Panc1 (cell line): ENCODE data around the gene ITGA8. TPM values are rescaled to one million over a fixed set of nuclear protein-coding genes. Genes with fewer than 3 reads are reported as not detected.

Experiments used
- ATAC-seq: fragments of 200-7000 bp; cut with Tn5 transposase; 2 replicates; pipeline ENCODE4 v1.9.1; 2020; ENCODE audit warnings: mild to moderate bottlenecking, moderate library complexity
- BruUV-seq: library from RNA; stranded (reverse); fragments of 400-500 nt; replicated peaks from 2 replicates; lab custom pipeline; 2021; lab: Mats Ljungman, UMichigan
- CTCF ChIA-PET: fragments of 300-600 bp; sonication (Branson Sonifier 250); formaldehyde crosslinking; loops from one replicate; lab custom pipeline; 2022; ENCODE audit warnings: antibody characterized with exemption; lab: Charles Lee
- POLR2A ChIA-PET: fragments of 300-600 bp; sonication (Branson Sonifier 250); formaldehyde crosslinking; loops from one replicate; lab custom pipeline; 2022; ENCODE audit warnings: antibody characterized with exemption; lab: Charles Lee
- DNase-seq: peaks from one replicate; pipeline ENCODE4 v3.0.0-alpha.2; 2010; ENCODE audit warnings: low read depth, low spot score
- H3K27ac ChIP-seq: 2 replicates; pipeline ENCODE4 v1.5.1; 2011; ENCODE audit warnings: mild to moderate bottlenecking, low read length, inconsistent platforms
- H3K27me3 ChIP-seq: fragments of 200-500 bp; sonication (Bioruptor generic); 2 replicates; pipeline ENCODE4 v1.6.0; 2014; ENCODE audit warnings: low read length, inconsistent platforms; ENCODE audit not compliant: control insufficient read depth, insufficient read depth
- H3K36me3 ChIP-seq: fragments of 200-500 bp; sonication (Bioruptor generic); 2 replicates; pipeline ENCODE4 v1.5.1; 2014; ENCODE audit warnings: inconsistent platforms, mild to moderate bottlenecking, low read length, moderate library complexity; ENCODE audit not compliant: control insufficient read depth, insufficient read depth
- H3K4me1 ChIP-seq: 2 replicates; pipeline ENCODE4 v1.5.1; 2011; ENCODE audit warnings: inconsistent platforms, mild to moderate bottlenecking, low read length, moderate library complexity; ENCODE audit not compliant: control insufficient read depth, insufficient read depth
- H3K4me3 ChIP-seq, 2 experiments: 2 replicates each; pipeline ENCODE4 v1.5.1; 2011 to 2012; ENCODE audit warnings: low read depth in 2 of 2, low read length in 2 of 2, mild to moderate bottlenecking in 2 of 2, inconsistent platforms in 1 of 2, moderate library complexity in 1 of 2
- H3K9me3 ChIP-seq: fragments of 200-500 bp; sonication (Bioruptor generic); 2 replicates; pipeline ENCODE4 v1.5.1; 2014; ENCODE audit warnings: low read depth, mild to moderate bottlenecking, inconsistent platforms, low read length, moderate library complexity; ENCODE audit not compliant: control insufficient read depth, insufficient read depth
- CTCF ChIP-seq: fragments of 450-650 bp; IDR thresholded peaks from 2 replicates; pipeline ENCODE4 v1.5.1; 2017; ENCODE audit warnings: mild to moderate bottlenecking
- POLR2AphosphoS5 ChIP-seq: IDR thresholded peaks from 2 replicates; pipeline ENCODE4 v1.6.1; 2012; ENCODE audit warnings: mild to moderate bottlenecking, low read depth, low read length, moderate library complexity
- REST ChIP-seq, 2 experiments: IDR thresholded peaks; 2 replicates each; pipeline ENCODE4 v1.6.1; 2011 to 2012; ENCODE audit warnings: low read depth in 2 of 2, control low read depth in 1 of 2, low read length in 1 of 2, mild to moderate bottlenecking in 1 of 2, moderate library complexity in 1 of 2; ENCODE audit not compliant: insufficient read depth in 1 of 2
- SIN3A ChIP-seq: IDR thresholded peaks from 2 replicates; pipeline ENCODE4 v1.6.1; 2012; ENCODE audit warnings: low read depth, mild to moderate bottlenecking, low read length, moderate library complexity, borderline replicate concordance; ENCODE audit not compliant: insufficient read depth
- TCF7L2 ChIP-seq: IDR thresholded peaks from 2 replicates; pipeline ENCODE4 v1.6.1; 2011; ENCODE audit warnings: mild to moderate bottlenecking, low read depth, low read length, inconsistent platforms
- in situ Hi-C: cut with HindIII; loops from 2 replicates; pipeline ENCODE4 v1.10.0; 2016; ENCODE audit warnings: low sequenced_read_pairs, low pct_unique_long_range_greater_than_20kb
- intact Hi-C: fragments of 100-400 bp; cut with micrococcal nuclease; formaldehyde crosslinking; loops from one replicate; pipeline ENCODE4 v1.10.0; 2022; ENCODE audit not compliant: unreplicated experiment
- total RNA-seq: library from RNA; stranded (reverse); gene quantifications from one replicate; pipeline ENCODE4 v1.2.1, GENCODE V29; 2021; ENCODE audit not compliant: unreplicated experiment

The ITGA8 gene
- total RNA-seq, 1 experiment from 2014 or later: 0.18 TPM

- Histone ChIP-seq H3K4me3 (no peak overlapping the region), H3K9me3 (no peaks in the 10 kb centered on the region), H3K27me3 (peaks cover 4% of the 10 kb centered on the region; the same call in 1 of the 2 replicates), H3K36me3 (no peaks in the 10 kb centered on the region), H3K4me1 (no peaks in the 10 kb centered on the region), H3K27ac (no peak overlapping the region)
- in situ Hi-C loops: no loop called here
- ChIA-PET CTCF (no interaction called here), POLR2A (no interaction called here)
- intact Hi-C loops: no loop called here
- no TSS peak for BruUV-seq
- DNase-seq: no peak
- ATAC-seq: no peak
- TF ChIP-seq POLR2AphosphoS5 (no peak), TCF7L2 (no peak), CTCF (no peak), REST (IDR thresholded peaks at IDR 0.05; ENCODE audit: insufficient read depth in 1 of 2, low read depth in 2 of 2, low read length in 1 of 2) (no peak), SIN3A (no peak)
Observed at GRCh38 chr10:15758618-15759017, 38.9 kb upstream of the ITGA8 start.

- DNase-seq: no peak
- in situ Hi-C loops: no loop called here
- Histone ChIP-seq H3K4me1 (no peaks in the 10 kb centered on the region), H3K36me3 (no peaks in the 10 kb centered on the region), H3K4me3 (no peak overlapping the region), H3K27ac (no peak overlapping the region), H3K9me3 (no peaks in the 10 kb centered on the region), H3K27me3 (peaks cover 4% of the 10 kb centered on the region; the same call in 1 of the 2 replicates)
- TF ChIP-seq SIN3A (no peak), TCF7L2 (no peak), REST (IDR thresholded peaks at IDR 0.05; ENCODE audit: insufficient read depth in 1 of 2, low read depth in 2 of 2, low read length in 1 of 2) (no peak), CTCF (no peak), POLR2AphosphoS5 (no peak)
- ChIA-PET POLR2A (no interaction called here), CTCF (no interaction called here)
- ATAC-seq: no peak
- no TSS peak for BruUV-seq
- intact Hi-C loops: no loop called here
Observed at GRCh38 chr10:15754937-15755336, 35.2 kb upstream of the ITGA8 start.
